Endothelial cell of umbilical vein (primary cell): Measurements from ENCODE around the gene SAMD4B. TPM values are rescaled to one million over a fixed set of nuclear protein-coding genes. Genes with fewer than 3 reads are reported as not detected.
A peak's percentile ranks its signal among the peaks of the same experiment; 100 is the strongest.

Experiments
- BruUV-seq: library from RNA; stranded (reverse); fragments of 400-500 nt; replicated peaks from 2 replicates; lab custom pipeline; 2021; lab: Mats Ljungman, UMichigan
- CTCF ChIA-PET: fragments of 300-600, 350-600 bp; sonication (Branson Sonifier 250); formaldehyde crosslinking; loops from one replicate; lab custom pipeline; 2021; ENCODE audit warnings: antibody characterized with exemption, inconsistent platforms; lab: Charles Lee
- POLR2A ChIA-PET: fragments of 300-600, 350-600 bp; sonication (Branson Sonifier 250); formaldehyde crosslinking; loops from one replicate; lab custom pipeline; 2021; ENCODE audit warnings: antibody characterized with exemption, inconsistent platforms; lab: Charles Lee
- DNase-seq: peaks from one replicate; pipeline ENCODE4 v3.0.0-alpha.2; 2011; ENCODE audit warnings: low read depth, low spot score
- FAIRE-seq: peaks from 2 replicates; lab custom pipeline; 2011; peaks lifted over from hg19 to GRCh38; lab: Jason Lieb, UNC
- H2AFZ ChIP-seq: 2 replicates; pipeline ENCODE4 v1.6.0; 2012; ENCODE audit warnings: low read depth, low read length, control low read depth, inconsistent platforms
- H3K27ac ChIP-seq: 2 replicates; pipeline ENCODE4 v1.5.1; 2011; ENCODE audit warnings: low read depth, mild to moderate bottlenecking, control low read depth, low read length, moderate library complexity; ENCODE audit not compliant: insufficient read depth
- H3K27me3 ChIP-seq, 2 experiments: 2 replicates each; pipeline versions ENCODE4 v1.6.0 to v1.6.1; 2011; ENCODE audit warnings: low read length in 2 of 2, mixed read lengths in 1 of 2; ENCODE audit not compliant: control insufficient read depth in 2 of 2, insufficient read depth in 2 of 2
- H3K36me3 ChIP-seq, 2 experiments: 2 replicates in 1 of 2; 3 replicates in 1 of 2; pipeline ENCODE4 v1.5.1; 2011; ENCODE audit warnings: low read length in 2 of 2, mild to moderate bottlenecking in 1 of 2, moderate library complexity in 1 of 2; ENCODE audit not compliant: control insufficient read depth in 2 of 2, insufficient read depth in 2 of 2; ENCODE audit errors: extremely low read depth in 1 of 2
- H3K4me1 ChIP-seq: 3 replicates; pipeline ENCODE4 v1.5.1; 2011; ENCODE audit warnings: mild to moderate bottlenecking, low read length; ENCODE audit not compliant: control insufficient read depth, insufficient read depth; ENCODE audit errors: extremely low read depth
- H3K4me2 ChIP-seq: 2 replicates; pipeline ENCODE4 v1.6.1; 2011; ENCODE audit warnings: low read length, control low read depth, mixed read lengths; ENCODE audit not compliant: insufficient read depth
- H3K4me3 ChIP-seq, 3 experiments: fragments of 200-600 bp in 1 of 3; sonication (generic), shearing (Covaris generic) in 1 of 3; replicated peaks in 1 of 3; 2 replicates each; pipeline ENCODE4 v1.5.1; 2011 to 2016; ENCODE audit warnings: control low read depth in 3 of 3, low read length in 3 of 3, mild to moderate bottlenecking in 2 of 3, inconsistent platforms in 1 of 3, low read depth in 1 of 3, moderate library complexity in 1 of 3; ENCODE audit not compliant: insufficient read depth in 1 of 3
- H3K79me2 ChIP-seq: 2 replicates; pipeline ENCODE4 v1.6.0; 2012; ENCODE audit warnings: low read length, inconsistent platforms; ENCODE audit not compliant: control insufficient read depth, insufficient read depth
- H3K9ac ChIP-seq: replicated peaks from 2 replicates; pipeline ENCODE3; 2011; ENCODE audit warnings: low read length, control low read depth; ENCODE audit not compliant: insufficient read depth; ENCODE audit errors: extremely low read depth
- H3K9me1 ChIP-seq: replicated peaks from 3 replicates; pipeline ENCODE4 v1.6.0; 2011; ENCODE audit warnings: mild to moderate bottlenecking, low read length; ENCODE audit not compliant: control insufficient read depth, insufficient read depth; ENCODE audit errors: extremely low read depth
- H3K9me3 ChIP-seq: replicated peaks from 2 replicates; pipeline ENCODE4 v1.5.1; 2012; ENCODE audit warnings: low read length, inconsistent platforms; ENCODE audit not compliant: control insufficient read depth, insufficient read depth
- H4K20me1 ChIP-seq: replicated peaks from 2 replicates; pipeline ENCODE3; 2011; ENCODE audit warnings: mild to moderate bottlenecking, low read length; ENCODE audit not compliant: control insufficient read depth, insufficient read depth; ENCODE audit errors: extremely low read depth
- CTCF ChIP-seq, 2 donors: IDR thresholded peaks; 1 replicate in 1 of 2; 2 replicates in 1 of 2; pipeline ENCODE4 v1.5.1; 2011; ENCODE audit warnings: low read length in 2 of 2, mild to moderate bottlenecking in 2 of 2, moderate library complexity in 2 of 2, control low read depth in 1 of 2, inconsistent platforms in 1 of 2, low read depth in 1 of 2; ENCODE audit not compliant: insufficient read depth in 1 of 2; ENCODE audit errors: extremely low read depth in 1 of 2
- EZH2 ChIP-seq: IDR thresholded peaks from 2 replicates; pipeline ENCODE4 v1.6.1; 2012; ENCODE audit warnings: borderline replicate concordance, low read depth, mild to moderate bottlenecking, moderate library complexity, low read length, inconsistent platforms; ENCODE audit not compliant: severe bottlenecking
- FOS ChIP-seq: IDR thresholded peaks from 2 replicates; pipeline ENCODE4 v1.6.1; 2011; ENCODE audit warnings: mild to moderate bottlenecking, low read length, moderate library complexity, borderline replicate concordance; ENCODE audit not compliant: insufficient read depth
- GATA2 ChIP-seq: IDR thresholded peaks from 2 replicates; pipeline ENCODE4 v1.7.0; 2011; ENCODE audit warnings: low read depth, mild to moderate bottlenecking, moderate library complexity, mixed read lengths, low read length; ENCODE audit not compliant: insufficient read length, insufficient read depth
- JUN ChIP-seq: IDR thresholded peaks from 2 replicates; pipeline ENCODE4 v1.6.1; 2011; ENCODE audit warnings: borderline replicate concordance, low read depth; ENCODE audit not compliant: insufficient read length, insufficient read depth
- MYC ChIP-seq: IDR thresholded peaks from one replicate; pipeline ENCODE4 v1.6.1; 2011; ENCODE audit warnings: mild to moderate bottlenecking, low read depth, low read length
- POLR2A ChIP-seq: IDR thresholded peaks from 2 replicates; pipeline ENCODE4 v1.6.1; 2012; ENCODE audit warnings: low read depth, mild to moderate bottlenecking, control low read depth, low read length
- POLR2AphosphoS5 ChIP-seq: IDR thresholded peaks from 2 replicates; pipeline ENCODE4 v1.6.1; 2012; ENCODE audit warnings: low read depth, mild to moderate bottlenecking, control low read depth, low read length, moderate library complexity; ENCODE audit not compliant: insufficient read depth
- dilution Hi-C: fragments of 300-500 bp; cut with MboI; formaldehyde crosslinking; loops from one replicate; pipeline ENCODE4 v1.15.0; 2019; ENCODE audit warnings: low sequenced_read_pairs; ENCODE audit not compliant: extremely low pct_ligation_motif_present
- intact Hi-C: fragments of 100-400 bp; cut with micrococcal nuclease; formaldehyde crosslinking; loops from one replicate; pipeline ENCODE4 v1.10.0; 2022
- polyA plus RNA-seq, 4 experiments: library from polyadenylated mRNA; depleted of rRNA in 3 of 4; stranded (reverse) in 3 of 4; unstranded in 1 of 4; fragments of >200 nt; gene quantifications; 2 replicates each; pipeline versions ENCODE4 v1.2.1 to v1.2.3, GENCODE V29; 2011 to 2012; ENCODE audit warnings: missing spikeins in 1 of 4
- total RNA-seq: library from RNA; stranded (reverse); gene quantifications from 2 replicates; pipeline ENCODE4 v1.2.3, GENCODE V29; 2021
- TF ChIP-seq, protein P1 (sequence below): IDR thresholded peaks from 2 replicates; pipeline ENCODE4 v1.6.1; 2011; ENCODE audit not compliant: insufficient read depth, insufficient read length

The SAMD4B gene
- total and polyA plus RNA-seq, 2 donors (not counting 3 experiments of a cell fraction or from before 2014, with no cell fraction given) = 82.1 to 84.2 TPM

GRCh38 chr19:39390751-39391437, 48.7 kb downstream of the SAMD4B start, which contains the start of the genes MED29 and PAF1:
Gene MED29 (plus strand): TSS chr19:39391378. CDS start chr19:39391423, 45 bp downstream.
Gene PAF1 (minus strand): TSS chr19:39391106. CDS start chr19:39390864, 242 bp downstream.
- DNase-seq (peak; percentile 100), FAIRE-seq (peak; percentile 99)
- Histone ChIP-seq H3K4me2 (peak within 1 kb of the TSS; percentile 86), H3K9ac (peak within 1 kb of the TSS; percentile 89), H3K9me3 (no peaks in the 10 kb centered on the region), H3K4me3 (peak within 1 kb of the TSS; percentile 60 to 84 (median 83)), H3K9me1 (no peaks in the 10 kb centered on the region), H3K36me3 (peaks cover 7 to 31% of the 10 kb centered on the region in 2 experiments), H3K4me1 (peaks cover 9% of the 10 kb centered on the region), H3K27ac (peak within 1 kb of the TSS; percentile 83), H2AFZ (peak within 1 kb of the TSS; percentile 75), H3K79me2 (peaks cover 11% of the 10 kb centered on the region), H3K27me3 (no peaks in the 10 kb centered on the region), H4K20me1 (no peaks in the 10 kb centered on the region)
- dilution Hi-C loops = no loop called here
- TF ChIP-seq GATA2 = no peak
- TF ChIP-seq, protein P1, sequence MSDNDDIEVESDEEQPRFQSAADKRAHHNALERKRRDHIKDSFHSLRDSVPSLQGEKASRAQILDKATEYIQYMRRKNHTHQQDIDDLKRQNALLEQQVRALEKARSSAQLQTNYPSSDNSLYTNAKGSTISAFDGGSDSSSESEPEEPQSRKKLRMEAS = no peak
- no peak for TF ChIP-seq EZH2
- peak; percentile 92 for TF ChIP-seq POLR2AphosphoS5
- no peak for TF ChIP-seq MYC
- peak; percentile 98 for TF ChIP-seq POLR2A
- TF ChIP-seq FOS = no peak
- TF ChIP-seq JUN = peak; percentile 53
- TF ChIP-seq CTCF (IDR thresholded peaks at IDR 0.05; ENCODE audit: extremely low read depth in 1 of 2, insufficient read depth in 1 of 2, low read depth in 1 of 2, low read length in 2 of 2) = peak in 1 of 2 donors; percentile 7
- BruUV-seq = no TSS peak
- CTCF ChIA-PET = interaction anchor here (0.7 to 2.0 kb wide), 9 partner anchors 13 to 269 kb away, joined by 3 to 11 read pairs (median 6); partner anchors contain the start of genes PLEKHG2 and RPS16
- intact Hi-C loops = loop anchor here (1.0 to 5.0 kb wide), 3 partner anchors 39 to 264 kb away; partner anchors contain the start of gene PAK4
- POLR2A ChIA-PET = interaction anchor here (0.6 to 1.4 kb wide), 9 partner anchors 9 to 49 kb away, joined by 3 to 11 read pairs (median 3); partner anchors contain the start of genes PLEKHG2, RPS16 and SAMD4B
